Endothelial cell of umbilical vein (primary cell): ENCODE results near the gene CR2. TPM values are rescaled to one million over a fixed set of nuclear protein-coding genes. Genes with fewer than 3 reads are reported as not detected.

Experiments used
- BruUV-seq: library from RNA; stranded (reverse); fragments of 400-500 nt; replicated peaks from 2 replicates; lab custom pipeline; 2021; lab: Mats Ljungman, UMichigan
- CTCF ChIA-PET: fragments of 300-600, 350-600 bp; sonication (Branson Sonifier 250); formaldehyde crosslinking; loops from one replicate; lab custom pipeline; 2021; ENCODE audit warnings: antibody characterized with exemption, inconsistent platforms; lab: Charles Lee
- POLR2A ChIA-PET: fragments of 300-600, 350-600 bp; sonication (Branson Sonifier 250); formaldehyde crosslinking; loops from one replicate; lab custom pipeline; 2021; ENCODE audit warnings: antibody characterized with exemption, inconsistent platforms; lab: Charles Lee
- DNase-seq: peaks from one replicate; pipeline ENCODE4 v3.0.0-alpha.2; 2011; ENCODE audit warnings: low read depth, low spot score
- FAIRE-seq: peaks from 2 replicates; lab custom pipeline; 2011; peaks lifted over from hg19 to GRCh38; lab: Jason Lieb, UNC
- H2AFZ ChIP-seq: 2 replicates; pipeline ENCODE4 v1.6.0; 2012; ENCODE audit warnings: low read depth, low read length, control low read depth, inconsistent platforms
- H3K27ac ChIP-seq: 2 replicates; pipeline ENCODE4 v1.5.1; 2011; ENCODE audit warnings: low read depth, mild to moderate bottlenecking, control low read depth, low read length, moderate library complexity; ENCODE audit not compliant: insufficient read depth
- H3K27me3 ChIP-seq, 2 experiments: 2 replicates each; pipeline versions ENCODE4 v1.6.0 to v1.6.1; 2011; ENCODE audit warnings: low read length in 2 of 2, mixed read lengths in 1 of 2; ENCODE audit not compliant: control insufficient read depth in 2 of 2, insufficient read depth in 2 of 2
- H3K36me3 ChIP-seq, 2 experiments: 2 replicates in 1 of 2; 3 replicates in 1 of 2; pipeline ENCODE4 v1.5.1; 2011; ENCODE audit warnings: low read length in 2 of 2, mild to moderate bottlenecking in 1 of 2, moderate library complexity in 1 of 2; ENCODE audit not compliant: control insufficient read depth in 2 of 2, insufficient read depth in 2 of 2; ENCODE audit errors: extremely low read depth in 1 of 2
- H3K4me1 ChIP-seq: 3 replicates; pipeline ENCODE4 v1.5.1; 2011; ENCODE audit warnings: mild to moderate bottlenecking, low read length; ENCODE audit not compliant: control insufficient read depth, insufficient read depth; ENCODE audit errors: extremely low read depth
- H3K4me2 ChIP-seq: 2 replicates; pipeline ENCODE4 v1.6.1; 2011; ENCODE audit warnings: low read length, control low read depth, mixed read lengths; ENCODE audit not compliant: insufficient read depth
- H3K4me3 ChIP-seq, 3 experiments: fragments of 200-600 bp in 1 of 3; sonication (generic), shearing (Covaris generic) in 1 of 3; replicated peaks in 1 of 3; 2 replicates each; pipeline ENCODE4 v1.5.1; 2011 to 2016; ENCODE audit warnings: control low read depth in 3 of 3, low read length in 3 of 3, mild to moderate bottlenecking in 2 of 3, inconsistent platforms in 1 of 3, low read depth in 1 of 3, moderate library complexity in 1 of 3; ENCODE audit not compliant: insufficient read depth in 1 of 3
- H3K79me2 ChIP-seq: 2 replicates; pipeline ENCODE4 v1.6.0; 2012; ENCODE audit warnings: low read length, inconsistent platforms; ENCODE audit not compliant: control insufficient read depth, insufficient read depth
- H3K9ac ChIP-seq: replicated peaks from 2 replicates; pipeline ENCODE3; 2011; ENCODE audit warnings: low read length, control low read depth; ENCODE audit not compliant: insufficient read depth; ENCODE audit errors: extremely low read depth
- H3K9me1 ChIP-seq: replicated peaks from 3 replicates; pipeline ENCODE4 v1.6.0; 2011; ENCODE audit warnings: mild to moderate bottlenecking, low read length; ENCODE audit not compliant: control insufficient read depth, insufficient read depth; ENCODE audit errors: extremely low read depth
- H3K9me3 ChIP-seq: replicated peaks from 2 replicates; pipeline ENCODE4 v1.5.1; 2012; ENCODE audit warnings: low read length, inconsistent platforms; ENCODE audit not compliant: control insufficient read depth, insufficient read depth
- H4K20me1 ChIP-seq: replicated peaks from 2 replicates; pipeline ENCODE3; 2011; ENCODE audit warnings: mild to moderate bottlenecking, low read length; ENCODE audit not compliant: control insufficient read depth, insufficient read depth; ENCODE audit errors: extremely low read depth
- EZH2 ChIP-seq: IDR thresholded peaks from 2 replicates; pipeline ENCODE4 v1.6.1; 2012; ENCODE audit warnings: borderline replicate concordance, low read depth, mild to moderate bottlenecking, moderate library complexity, low read length, inconsistent platforms; ENCODE audit not compliant: severe bottlenecking
- FOS ChIP-seq: IDR thresholded peaks from 2 replicates; pipeline ENCODE4 v1.6.1; 2011; ENCODE audit warnings: mild to moderate bottlenecking, low read length, moderate library complexity, borderline replicate concordance; ENCODE audit not compliant: insufficient read depth
- GATA2 ChIP-seq: IDR thresholded peaks from 2 replicates; pipeline ENCODE4 v1.7.0; 2011; ENCODE audit warnings: low read depth, mild to moderate bottlenecking, moderate library complexity, mixed read lengths, low read length; ENCODE audit not compliant: insufficient read length, insufficient read depth
- JUN ChIP-seq: IDR thresholded peaks from 2 replicates; pipeline ENCODE4 v1.6.1; 2011; ENCODE audit warnings: borderline replicate concordance, low read depth; ENCODE audit not compliant: insufficient read length, insufficient read depth
- MYC ChIP-seq: IDR thresholded peaks from one replicate; pipeline ENCODE4 v1.6.1; 2011; ENCODE audit warnings: mild to moderate bottlenecking, low read depth, low read length
- POLR2A ChIP-seq: IDR thresholded peaks from 2 replicates; pipeline ENCODE4 v1.6.1; 2012; ENCODE audit warnings: low read depth, mild to moderate bottlenecking, control low read depth, low read length
- POLR2AphosphoS5 ChIP-seq: IDR thresholded peaks from 2 replicates; pipeline ENCODE4 v1.6.1; 2012; ENCODE audit warnings: low read depth, mild to moderate bottlenecking, control low read depth, low read length, moderate library complexity; ENCODE audit not compliant: insufficient read depth
- dilution Hi-C: fragments of 300-500 bp; cut with MboI; formaldehyde crosslinking; loops from one replicate; pipeline ENCODE4 v1.15.0; 2019; ENCODE audit warnings: low sequenced_read_pairs; ENCODE audit not compliant: extremely low pct_ligation_motif_present
- intact Hi-C: fragments of 100-400 bp; cut with micrococcal nuclease; formaldehyde crosslinking; loops from one replicate; pipeline ENCODE4 v1.10.0; 2022
- polyA plus RNA-seq, 4 experiments: library from polyadenylated mRNA; depleted of rRNA in 3 of 4; stranded (reverse) in 3 of 4; unstranded in 1 of 4; fragments of >200 nt; gene quantifications; 2 replicates each; pipeline versions ENCODE4 v1.2.1 to v1.2.3, GENCODE V29; 2011 to 2012; ENCODE audit warnings: missing spikeins in 1 of 4
- total RNA-seq: library from RNA; stranded (reverse); gene quantifications from 2 replicates; pipeline ENCODE4 v1.2.3, GENCODE V29; 2021
- TF ChIP-seq, protein P1 (sequence below): IDR thresholded peaks from 2 replicates; pipeline ENCODE4 v1.6.1; 2011; ENCODE audit not compliant: insufficient read depth, insufficient read length
- TF ChIP-seq, protein P2 (sequence below), 2 donors: IDR thresholded peaks; 1 replicate in 1 of 2; 2 replicates in 1 of 2; pipeline ENCODE4 v1.5.1; 2011; ENCODE audit warnings: low read length in 2 of 2, mild to moderate bottlenecking in 2 of 2, moderate library complexity in 2 of 2, control low read depth in 1 of 2, inconsistent platforms in 1 of 2, low read depth in 1 of 2; ENCODE audit not compliant: insufficient read depth in 1 of 2; ENCODE audit errors: extremely low read depth in 1 of 2

Gene CR2
- total and polyA plus RNA-seq, 2 donors (not counting 3 experiments of a cell fraction or from before 2014, with no cell fraction given), result not detected

DNA sequence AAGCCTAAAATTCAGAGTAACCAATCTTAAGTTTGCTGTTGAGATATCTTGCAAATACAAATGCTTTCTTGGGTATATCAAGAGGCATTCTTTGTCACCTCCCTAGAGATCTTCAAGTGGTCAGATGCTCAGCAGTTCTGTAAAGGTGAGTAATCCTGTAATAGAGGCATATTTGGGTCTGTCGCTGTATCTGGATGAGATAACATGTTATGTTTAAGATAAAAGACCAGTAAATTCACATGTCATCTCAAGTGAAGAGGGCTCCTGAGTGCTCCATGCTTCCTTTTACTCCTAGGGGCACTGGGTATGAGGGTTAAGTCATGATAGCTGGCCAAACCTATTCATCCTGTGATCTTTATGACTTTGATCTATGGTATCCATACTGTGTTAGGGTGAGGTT lies 7.5 kb downstream of the CR2 start:
- dilution Hi-C loops (no loop called here), intact Hi-C loops (no loop called here)
- H3K27me3 ChIP-seq, result peaks cover 2 to 16% of the 10 kb centered on the region in 2 experiments
- POLR2A ChIA-PET, result no interaction called here
- H3K4me3 ChIP-seq, result no peak overlapping the region
- no peaks in the 10 kb centered on the region for H3K79me2 ChIP-seq
- H3K9ac ChIP-seq, result no peak overlapping the region
- no peaks in the 10 kb centered on the region for H3K36me3 ChIP-seq
- no TSS peak for BruUV-seq
- FAIRE-seq (no peak), DNase-seq (no peak)
- H4K20me1 ChIP-seq, result no peaks in the 10 kb centered on the region
- no peak overlapping the region for H3K4me2 ChIP-seq
- TF ChIP-seq FOS (no peak), MYC (no peak), JUN (no peak), POLR2AphosphoS5 (no peak), EZH2 (no peak), GATA2 (no peak), POLR2A (no peak)
- TF ChIP-seq, protein P1, sequence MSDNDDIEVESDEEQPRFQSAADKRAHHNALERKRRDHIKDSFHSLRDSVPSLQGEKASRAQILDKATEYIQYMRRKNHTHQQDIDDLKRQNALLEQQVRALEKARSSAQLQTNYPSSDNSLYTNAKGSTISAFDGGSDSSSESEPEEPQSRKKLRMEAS, result no peak
- TF ChIP-seq, protein P2, sequence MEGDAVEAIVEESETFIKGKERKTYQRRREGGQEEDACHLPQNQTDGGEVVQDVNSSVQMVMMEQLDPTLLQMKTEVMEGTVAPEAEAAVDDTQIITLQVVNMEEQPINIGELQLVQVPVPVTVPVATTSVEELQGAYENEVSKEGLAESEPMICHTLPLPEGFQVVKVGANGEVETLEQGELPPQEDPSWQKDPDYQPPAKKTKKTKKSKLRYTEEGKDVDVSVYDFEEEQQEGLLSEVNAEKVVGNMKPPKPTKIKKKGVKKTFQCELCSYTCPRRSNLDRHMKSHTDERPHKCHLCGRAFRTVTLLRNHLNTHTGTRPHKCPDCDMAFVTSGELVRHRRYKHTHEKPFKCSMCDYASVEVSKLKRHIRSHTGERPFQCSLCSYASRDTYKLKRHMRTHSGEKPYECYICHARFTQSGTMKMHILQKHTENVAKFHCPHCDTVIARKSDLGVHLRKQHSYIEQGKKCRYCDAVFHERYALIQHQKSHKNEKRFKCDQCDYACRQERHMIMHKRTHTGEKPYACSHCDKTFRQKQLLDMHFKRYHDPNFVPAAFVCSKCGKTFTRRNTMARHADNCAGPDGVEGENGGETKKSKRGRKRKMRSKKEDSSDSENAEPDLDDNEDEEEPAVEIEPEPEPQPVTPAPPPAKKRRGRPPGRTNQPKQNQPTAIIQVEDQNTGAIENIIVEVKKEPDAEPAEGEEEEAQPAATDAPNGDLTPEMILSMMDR (IDR thresholded peaks at IDR 0.05; ENCODE audit: extremely low read depth in 1 of 2, insufficient read depth in 1 of 2, low read depth in 1 of 2, low read length in 2 of 2), result no peak
- H2AFZ ChIP-seq, result no peak overlapping the region
- H3K9me1 ChIP-seq, result no peaks in the 10 kb centered on the region
- H3K9me3 ChIP-seq, result no peaks in the 10 kb centered on the region
- H3K27ac ChIP-seq, result no peak overlapping the region
- CTCF ChIA-PET, result interaction anchor here (1.1 kb wide), 1 partner anchor 13 kb away, joined by 3 read pairs; no protein-coding TSS in a partner anchor
- no peaks in the 10 kb centered on the region for H3K4me1 ChIP-seq
